ENCODE results near the gene NT5C1A. TPM values are rescaled to one million over a fixed set of nuclear protein-coding genes. Genes with fewer than 3 reads are reported as not detected.
A peak's percentile ranks its signal among the peaks of the same experiment; 100 is the strongest.

NT5C1A gene
- total RNA-seq (ENCODE audit: unreplicated experiment): not detected
- long read RNA-seq: 0 reads

GRCh38 chr1:39671793-39672550 is at the start of gene NT5C1A:
NT5C1A (minus strand) TSS chr1:39672107; CDS start chr1:39672038, 69 bp downstream.
- DNase-seq (ENCODE audit: low spot score): peak; percentile 24
- peaks cover 16% of the 10 kb centered on the region for H3K27me3 Mint-ChIP-seq (ENCODE audit: unreplicated experiment)
- peak within 1 kb of the TSS; percentile 14 for H3K4me3 Mint-ChIP-seq (ENCODE audit: unreplicated experiment)
- TF ChIP-seq, protein P1, sequence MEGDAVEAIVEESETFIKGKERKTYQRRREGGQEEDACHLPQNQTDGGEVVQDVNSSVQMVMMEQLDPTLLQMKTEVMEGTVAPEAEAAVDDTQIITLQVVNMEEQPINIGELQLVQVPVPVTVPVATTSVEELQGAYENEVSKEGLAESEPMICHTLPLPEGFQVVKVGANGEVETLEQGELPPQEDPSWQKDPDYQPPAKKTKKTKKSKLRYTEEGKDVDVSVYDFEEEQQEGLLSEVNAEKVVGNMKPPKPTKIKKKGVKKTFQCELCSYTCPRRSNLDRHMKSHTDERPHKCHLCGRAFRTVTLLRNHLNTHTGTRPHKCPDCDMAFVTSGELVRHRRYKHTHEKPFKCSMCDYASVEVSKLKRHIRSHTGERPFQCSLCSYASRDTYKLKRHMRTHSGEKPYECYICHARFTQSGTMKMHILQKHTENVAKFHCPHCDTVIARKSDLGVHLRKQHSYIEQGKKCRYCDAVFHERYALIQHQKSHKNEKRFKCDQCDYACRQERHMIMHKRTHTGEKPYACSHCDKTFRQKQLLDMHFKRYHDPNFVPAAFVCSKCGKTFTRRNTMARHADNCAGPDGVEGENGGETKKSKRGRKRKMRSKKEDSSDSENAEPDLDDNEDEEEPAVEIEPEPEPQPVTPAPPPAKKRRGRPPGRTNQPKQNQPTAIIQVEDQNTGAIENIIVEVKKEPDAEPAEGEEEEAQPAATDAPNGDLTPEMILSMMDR (IDR thresholded peaks at IDR 0.05; ENCODE audit: unreplicated experiment): no peak
- H3K36me3 Mint-ChIP-seq (ENCODE audit: low read depth, unreplicated experiment): peaks cover 4% of the 10 kb centered on the region
- H3K4me1 Mint-ChIP-seq (ENCODE audit: unreplicated experiment): no peaks in the 10 kb centered on the region
- no peaks in the 10 kb centered on the region for H3K9me3 Mint-ChIP-seq (ENCODE audit: unreplicated experiment)
- H3K27ac Mint-ChIP-seq (ENCODE audit: unreplicated experiment): no peak within 1 kb of the TSS

DNA sequence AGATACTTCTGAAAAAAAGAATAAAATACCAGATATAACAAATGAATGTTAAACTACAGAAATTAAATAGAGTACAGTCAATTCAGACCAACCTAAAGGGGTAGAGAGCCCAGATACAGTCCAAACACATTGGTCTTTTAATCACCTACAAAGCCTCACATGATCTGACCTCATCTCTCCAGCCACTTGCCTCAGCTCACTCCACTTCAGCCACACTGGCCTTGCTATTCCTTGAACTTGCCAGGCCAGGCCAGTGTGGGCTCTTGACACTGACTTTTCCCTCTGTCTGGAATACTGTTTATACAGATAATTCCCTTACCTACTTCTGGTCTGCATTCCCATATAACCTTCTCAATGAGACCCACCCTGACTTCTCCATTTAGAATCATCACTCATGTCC is 49.8 kb upstream of the NT5C1A start:
- no peaks in the 10 kb centered on the region for H3K4me1 Mint-ChIP-seq (ENCODE audit: unreplicated experiment)
- no peaks in the 10 kb centered on the region for H3K36me3 Mint-ChIP-seq (ENCODE audit: low read depth, unreplicated experiment)
- H3K27me3 Mint-ChIP-seq (ENCODE audit: unreplicated experiment): no peaks in the 10 kb centered on the region
- TF ChIP-seq, protein P1 (IDR thresholded peaks at IDR 0.05; ENCODE audit: unreplicated experiment): no peak
- DNase-seq (ENCODE audit: low spot score): no peak
- no peak overlapping the region for H3K27ac Mint-ChIP-seq (ENCODE audit: unreplicated experiment)
- H3K9me3 Mint-ChIP-seq (ENCODE audit: unreplicated experiment): no peaks in the 10 kb centered on the region
- no peak overlapping the region for H3K4me3 Mint-ChIP-seq (ENCODE audit: unreplicated experiment)

DNA sequence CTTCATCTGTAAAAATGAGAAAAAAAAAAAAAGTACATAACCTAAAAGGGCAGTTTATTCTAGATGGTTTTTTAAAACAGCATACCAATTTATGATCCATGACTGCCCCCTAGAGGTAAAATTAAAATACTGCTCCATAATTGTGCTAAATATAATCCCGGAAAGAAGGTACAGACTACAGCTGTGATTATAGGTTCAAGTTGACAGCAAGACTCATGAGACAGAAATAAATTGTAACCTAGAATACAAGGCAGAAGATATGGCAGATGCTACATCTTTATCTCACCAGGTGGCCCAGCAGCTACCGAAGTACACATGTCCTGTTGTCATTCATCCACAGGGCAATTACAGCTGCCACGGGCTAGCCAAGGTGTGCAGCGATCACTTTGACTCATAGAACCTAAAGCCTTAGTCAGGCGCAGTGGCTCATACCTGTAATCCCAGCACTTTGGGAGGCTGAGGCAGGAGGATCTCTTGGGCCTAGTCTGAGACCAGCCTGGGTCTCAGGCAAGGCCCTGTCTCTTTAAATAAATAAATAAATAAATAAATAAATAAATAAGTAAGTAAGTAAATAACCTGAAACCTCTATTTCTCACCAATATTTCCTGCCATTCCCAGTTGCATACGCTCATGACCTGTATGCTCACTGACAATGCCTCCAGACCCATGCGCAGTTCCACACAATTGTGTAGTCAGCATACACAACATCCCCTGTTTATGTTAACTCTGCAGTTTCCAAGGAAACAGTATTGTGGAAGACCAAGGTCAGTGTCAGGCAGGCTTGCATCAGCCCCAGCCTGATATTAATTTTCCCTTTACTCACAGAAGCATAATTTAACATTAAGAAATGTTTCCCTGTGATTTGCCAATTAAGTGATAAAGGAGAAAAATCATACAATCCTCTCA is 48.4 kb upstream of the NT5C1A start:
- no peak for DNase-seq (ENCODE audit: low spot score)
- Mint-ChIP-seq H3K27me3 (ENCODE audit: unreplicated experiment) (no peaks in the 10 kb centered on the region), H3K4me3 (ENCODE audit: unreplicated experiment) (no peak overlapping the region), H3K4me1 (ENCODE audit: unreplicated experiment) (no peaks in the 10 kb centered on the region), H3K9me3 (ENCODE audit: unreplicated experiment) (no peaks in the 10 kb centered on the region), H3K36me3 (ENCODE audit: low read depth, unreplicated experiment) (no peaks in the 10 kb centered on the region), H3K27ac (ENCODE audit: unreplicated experiment) (no peak overlapping the region)
- TF ChIP-seq, protein P1 (IDR thresholded peaks at IDR 0.05; ENCODE audit: unreplicated experiment): peak; percentile 89

DNA sequence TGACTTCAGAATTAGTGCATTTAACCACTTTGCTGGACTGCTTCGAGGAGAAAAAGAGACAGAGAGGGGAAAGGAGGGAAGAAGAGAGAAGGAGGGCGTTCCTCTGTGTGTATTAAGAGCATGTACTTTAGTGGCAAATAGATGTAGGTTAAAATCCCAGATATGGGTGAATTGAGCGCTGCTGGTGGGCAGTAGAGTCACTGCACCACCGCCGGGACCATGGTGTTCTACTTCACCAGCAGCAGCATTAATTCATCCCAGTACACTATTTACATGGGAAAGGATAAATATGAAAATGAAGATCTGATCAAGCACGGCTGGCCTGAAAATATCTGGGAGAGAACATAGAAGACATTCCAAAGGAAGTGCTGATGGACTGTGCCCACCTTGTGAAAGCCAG is 45.9 kb upstream of the NT5C1A start:
- Mint-ChIP-seq H3K36me3 (ENCODE audit: low read depth, unreplicated experiment) (no peaks in the 10 kb centered on the region), H3K27me3 (ENCODE audit: unreplicated experiment) (peaks cover 6% of the 10 kb centered on the region), H3K4me1 (ENCODE audit: unreplicated experiment) (no peaks in the 10 kb centered on the region), H3K27ac (ENCODE audit: unreplicated experiment) (no peak overlapping the region), H3K4me3 (ENCODE audit: unreplicated experiment) (no peak overlapping the region), H3K9me3 (ENCODE audit: unreplicated experiment) (no peaks in the 10 kb centered on the region)
- no peak for DNase-seq (ENCODE audit: low spot score)
- TF ChIP-seq, protein P1 (IDR thresholded peaks at IDR 0.05; ENCODE audit: unreplicated experiment): no peak

All from endothelial cell (in vitro differentiated cells).